Astrocyte (in vitro differentiated cells and primary cell): Measurements from ENCODE around the gene TLE5. TPM values are rescaled to one million over a fixed set of nuclear protein-coding genes. Genes with fewer than 3 reads are reported as not detected.
"Not testable (repeated sequence)": the region's sequence is repeated elsewhere in the genome, so short reads cannot be mapped to it uniquely, and the experiment has no call there.

Experiments
- DNase-seq: peaks from one replicate; pipeline ENCODE4 v3.0.0-alpha.2; 2010; ENCODE audit warnings: low read depth
- FAIRE-seq: peaks from 2 replicates; lab custom pipeline; 2011; peaks lifted over from hg19 to GRCh38; lab: Jason Lieb, UNC
- H2AFZ ChIP-seq: 2 replicates; pipeline ENCODE4 v1.6.0; 2012; ENCODE audit warnings: low read depth, low read length, inconsistent platforms
- H3K27ac ChIP-seq: 2 replicates; pipeline ENCODE4 v1.5.1; 2011; ENCODE audit warnings: low read depth, low read length, inconsistent platforms
- H3K27me3 ChIP-seq: 2 replicates; pipeline ENCODE4 v1.6.0; 2011; ENCODE audit warnings: low read length, inconsistent platforms; ENCODE audit not compliant: insufficient read depth
- H3K36me3 ChIP-seq: 2 replicates; pipeline ENCODE4 v1.5.1; 2011; ENCODE audit warnings: low read length, inconsistent platforms; ENCODE audit not compliant: insufficient read depth
- H3K4me1 ChIP-seq: 2 replicates; pipeline ENCODE4 v1.5.1; 2011; ENCODE audit warnings: low read length, inconsistent platforms; ENCODE audit not compliant: insufficient read depth
- H3K4me2 ChIP-seq: 2 replicates; pipeline ENCODE4 v1.6.0; 2012; ENCODE audit warnings: low read length, inconsistent platforms
- H3K4me3 ChIP-seq: 2 replicates; pipeline ENCODE4 v1.5.1; 2011; ENCODE audit warnings: low read depth, mild to moderate bottlenecking, low read length, inconsistent platforms; ENCODE audit not compliant: insufficient read depth
- H3K79me2 ChIP-seq: 2 replicates; pipeline ENCODE4 v1.6.0; 2012; ENCODE audit warnings: mild to moderate bottlenecking, low read length, inconsistent platforms; ENCODE audit not compliant: insufficient read depth
- H3K9ac ChIP-seq: 2 replicates; pipeline ENCODE4 v1.6.0; 2012; ENCODE audit warnings: mild to moderate bottlenecking, low read length, inconsistent platforms
- H3K9me3 ChIP-seq: 2 replicates; pipeline ENCODE4 v1.5.1; 2012; ENCODE audit warnings: low read depth, mild to moderate bottlenecking, low read length, inconsistent platforms; ENCODE audit not compliant: insufficient read depth
- H4K20me1 ChIP-seq: 2 replicates; pipeline ENCODE4 v1.6.0; 2012; ENCODE audit warnings: low read length, inconsistent platforms; ENCODE audit not compliant: insufficient read depth
- H3K27ac Mint-ChIP-seq: one replicate; pipeline ENCODE4 v1.8.0; 2021; ENCODE audit warnings: mild to moderate bottlenecking, mixed read lengths; ENCODE audit not compliant: unreplicated experiment
- H3K27me3 Mint-ChIP-seq: one replicate; pipeline ENCODE4 v1.8.0; 2021; ENCODE audit warnings: low read depth, mixed read lengths; ENCODE audit not compliant: unreplicated experiment
- H3K36me3 Mint-ChIP-seq: one replicate; pipeline ENCODE4 v1.8.0; 2021; ENCODE audit warnings: low read depth, mixed read lengths; ENCODE audit not compliant: unreplicated experiment
- H3K4me1 Mint-ChIP-seq: one replicate; pipeline ENCODE4 v1.8.0; 2021; ENCODE audit warnings: low read depth, mixed read lengths; ENCODE audit not compliant: unreplicated experiment
- H3K4me3 Mint-ChIP-seq: one replicate; pipeline ENCODE4 v1.8.0; 2021; ENCODE audit warnings: mild to moderate bottlenecking, moderate library complexity, mixed read lengths; ENCODE audit not compliant: unreplicated experiment
- H3K9me3 Mint-ChIP-seq: one replicate; pipeline ENCODE4 v1.8.0; 2021; ENCODE audit warnings: mild to moderate bottlenecking, mixed read lengths; ENCODE audit not compliant: unreplicated experiment
- CTCF ChIP-seq: IDR thresholded peaks from 2 replicates; pipeline ENCODE4 v1.5.1; 2011; ENCODE audit warnings: low read depth, mild to moderate bottlenecking, inconsistent platforms, low read length, moderate library complexity; ENCODE audit not compliant: insufficient read depth
- EZH2 ChIP-seq: IDR thresholded peaks from 2 replicates; pipeline ENCODE4 v1.6.1; 2012; ENCODE audit warnings: mild to moderate bottlenecking, low read length, inconsistent platforms; ENCODE audit not compliant: insufficient read depth
- total RNA-seq: library from RNA; stranded (reverse); gene quantifications from 2 replicates; pipeline ENCODE4 v1.2.1, GENCODE V29; 2021

Gene TLE5
- total RNA-seq, 1 donor from 2014 or later = 210 TPM

GRCh38 chr19:3094601-3095440 lies 32.5 kb upstream of the TLE5 start:
- Histone ChIP-seq H3K36me3 (no peaks in the 10 kb centered on the region), H3K9me3 (no peaks in the 10 kb centered on the region), H2AFZ (no peak overlapping the region), H3K4me2 (peak overlapping the region; percentile 99), H3K4me1 (peaks cover 25% of the 10 kb centered on the region), H3K27me3 (no peaks in the 10 kb centered on the region), H3K27ac (peak overlapping the region; percentile 47), H4K20me1 (peaks cover 53% of the 10 kb centered on the region), H3K9ac (peak overlapping the region; percentile 94), H3K79me2 (peaks cover 54% of the 10 kb centered on the region), H3K4me3 (peak overlapping the region; percentile 87)
- Mint-ChIP-seq H3K9me3 (no peaks in the 10 kb centered on the region), H3K27me3 (no peaks in the 10 kb centered on the region), H3K4me3 (peak overlapping the region; percentile 86), H3K27ac (peak overlapping the region; percentile 66), H3K4me1 (peaks cover 12% of the 10 kb centered on the region), H3K36me3 (no peaks in the 10 kb centered on the region)
- no peak for DNase-seq
- TF ChIP-seq EZH2 (no peak), CTCF (no peak)
- FAIRE-seq = no peak

- not testable (repeated sequence) for H3K4me3 Mint-ChIP-seq, H3K79me2 ChIP-seq, DNase-seq, H3K9me3 Mint-ChIP-seq, H3K27ac ChIP-seq, H3K9ac ChIP-seq, FAIRE-seq, H3K36me3 ChIP-seq, H3K27ac Mint-ChIP-seq, H3K4me2 ChIP-seq, H3K4me1 Mint-ChIP-seq, H3K36me3 Mint-ChIP-seq, H3K27me3 ChIP-seq, H3K27me3 Mint-ChIP-seq, H3K4me3 ChIP-seq, H2AFZ ChIP-seq, H3K4me1 ChIP-seq, H3K9me3 ChIP-seq, H4K20me1 ChIP-seq
These were observed 27.1 kb upstream of the TLE5 start for GRCh38 chr19:3089299-3089855.

DNA sequence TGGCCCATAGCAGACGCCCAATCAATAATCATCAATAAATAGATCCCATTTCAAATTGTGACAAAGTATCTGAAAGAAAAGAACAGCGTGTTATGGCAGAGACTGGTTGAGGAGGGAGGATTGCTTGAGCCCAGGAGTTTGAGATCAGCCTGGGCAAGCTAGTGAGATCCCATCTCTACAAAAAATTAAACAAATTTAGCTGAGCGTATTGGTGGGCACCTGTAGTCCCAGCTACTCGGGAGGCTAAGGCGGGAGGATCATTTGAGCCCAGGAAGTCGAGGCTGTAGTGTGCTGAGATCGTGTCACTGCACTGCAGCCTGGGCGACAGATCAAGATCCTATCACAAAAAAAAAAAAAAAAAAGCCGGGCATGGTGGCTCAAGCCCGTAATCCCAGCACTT lies 25.5 kb upstream of the TLE5 start:
- Histone ChIP-seq H3K79me2 (no peaks in the 10 kb centered on the region), H3K9me3 (no peaks in the 10 kb centered on the region), H3K27ac (no peak overlapping the region), H2AFZ (no peak overlapping the region), H3K4me1 (no peaks in the 10 kb centered on the region), H3K4me2 (no peak overlapping the region), H3K4me3 (no peak overlapping the region), H3K9ac (no peak overlapping the region), H3K27me3 (no peaks in the 10 kb centered on the region), H3K36me3 (no peaks in the 10 kb centered on the region), H4K20me1 (no peaks in the 10 kb centered on the region)
- H3K27ac Mint-ChIP-seq = no peak overlapping the region
- H3K4me3 Mint-ChIP-seq = no peak overlapping the region
- H3K36me3 Mint-ChIP-seq = no peaks in the 10 kb centered on the region
- no peaks in the 10 kb centered on the region for H3K9me3 Mint-ChIP-seq
- H3K4me1 Mint-ChIP-seq = no peaks in the 10 kb centered on the region
- TF ChIP-seq CTCF (no peak), EZH2 (no peak)
- DNase-seq = no peak
- FAIRE-seq = no peak
- peaks cover 5% of the 10 kb centered on the region for H3K27me3 Mint-ChIP-seq
